GM12874 (cell line): ENCODE measurements around the gene AP3D1.

Experiments used
- TF ChIP-seq, protein P1 (sequence below): IDR thresholded peaks from 2 replicates; pipeline ENCODE4 v1.5.1; 2011; ENCODE audit warnings: low read depth, mild to moderate bottlenecking, control low read depth, low read length, moderate library complexity; ENCODE audit not compliant: insufficient read depth

Gene AP3D1

DNA sequence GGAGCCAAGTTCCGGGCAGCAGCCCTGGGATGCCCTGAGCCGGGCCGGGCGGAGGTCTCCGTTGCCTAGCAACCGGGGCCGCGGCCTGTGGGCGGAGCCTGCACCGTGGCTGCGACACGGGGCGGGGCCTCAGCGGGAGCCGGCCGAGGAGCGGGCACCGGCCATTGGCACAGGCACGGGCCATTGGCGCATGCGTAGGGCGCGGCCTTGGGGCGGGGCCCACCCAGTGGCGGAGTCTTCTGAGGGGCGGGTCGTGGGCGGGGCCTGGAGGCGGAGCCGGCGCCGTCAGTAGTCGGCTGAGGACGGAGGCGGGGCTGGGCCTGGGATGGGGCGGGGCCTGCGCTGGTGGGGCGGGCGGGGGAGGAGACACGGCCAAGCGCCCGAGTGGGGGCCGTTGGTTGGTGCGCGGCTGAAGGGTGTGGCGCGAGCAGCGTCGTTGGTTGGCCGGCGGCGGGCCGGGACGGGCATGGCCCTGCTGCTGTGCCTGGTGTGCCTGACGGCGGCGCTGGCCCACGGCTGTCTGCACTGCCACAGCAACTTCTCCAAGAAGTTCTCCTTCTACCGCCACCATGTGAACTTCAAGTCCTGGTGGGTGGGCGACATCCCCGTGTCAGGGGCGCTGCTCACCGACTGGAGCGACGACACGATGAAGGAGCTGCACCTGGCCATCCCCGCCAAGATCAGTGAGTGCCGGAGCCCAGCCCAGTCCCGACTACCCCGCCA lies 54.7 kb downstream of the AP3D1 start, which contains the start of gene IZUMO4:
IZUMO4 (plus strand) TSS at position 436 of the 723 bp plus-strand sequence; CDS start at position 467, 31 bp downstream.
- TF ChIP-seq, protein P1, sequence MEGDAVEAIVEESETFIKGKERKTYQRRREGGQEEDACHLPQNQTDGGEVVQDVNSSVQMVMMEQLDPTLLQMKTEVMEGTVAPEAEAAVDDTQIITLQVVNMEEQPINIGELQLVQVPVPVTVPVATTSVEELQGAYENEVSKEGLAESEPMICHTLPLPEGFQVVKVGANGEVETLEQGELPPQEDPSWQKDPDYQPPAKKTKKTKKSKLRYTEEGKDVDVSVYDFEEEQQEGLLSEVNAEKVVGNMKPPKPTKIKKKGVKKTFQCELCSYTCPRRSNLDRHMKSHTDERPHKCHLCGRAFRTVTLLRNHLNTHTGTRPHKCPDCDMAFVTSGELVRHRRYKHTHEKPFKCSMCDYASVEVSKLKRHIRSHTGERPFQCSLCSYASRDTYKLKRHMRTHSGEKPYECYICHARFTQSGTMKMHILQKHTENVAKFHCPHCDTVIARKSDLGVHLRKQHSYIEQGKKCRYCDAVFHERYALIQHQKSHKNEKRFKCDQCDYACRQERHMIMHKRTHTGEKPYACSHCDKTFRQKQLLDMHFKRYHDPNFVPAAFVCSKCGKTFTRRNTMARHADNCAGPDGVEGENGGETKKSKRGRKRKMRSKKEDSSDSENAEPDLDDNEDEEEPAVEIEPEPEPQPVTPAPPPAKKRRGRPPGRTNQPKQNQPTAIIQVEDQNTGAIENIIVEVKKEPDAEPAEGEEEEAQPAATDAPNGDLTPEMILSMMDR, result peak; percentile 61

- TF ChIP-seq, protein P1, result peak; percentile 49; the same call in 1 of the 2 replicates
Observed at GRCh38 chr19:2096034-2096479, 55.3 kb downstream of the AP3D1 start, which contains the start of gene MOB3A. TSS of gene MOB3A (minus strand) at chr19:2096326. CDS start at chr19:2078560, 17,766 bp downstream.

DNA sequence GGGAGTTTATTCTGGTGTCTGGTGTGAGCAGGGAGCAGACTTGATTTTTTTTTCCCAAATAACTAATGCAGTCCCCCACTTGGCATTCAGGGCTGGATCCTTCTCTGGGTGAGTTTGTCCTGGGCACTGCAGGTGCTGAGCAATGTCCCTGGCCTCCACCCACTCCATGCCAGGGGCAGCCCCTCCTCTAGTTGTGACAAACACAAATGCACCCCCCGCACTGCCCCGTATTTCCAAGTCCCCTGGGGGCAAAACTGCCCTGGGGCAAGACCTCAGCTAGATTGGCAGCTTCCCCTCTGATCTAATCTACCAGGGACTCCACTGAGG lies 61.7 kb downstream of the AP3D1 start:
- TF ChIP-seq, protein P1, result no peak

DNA sequence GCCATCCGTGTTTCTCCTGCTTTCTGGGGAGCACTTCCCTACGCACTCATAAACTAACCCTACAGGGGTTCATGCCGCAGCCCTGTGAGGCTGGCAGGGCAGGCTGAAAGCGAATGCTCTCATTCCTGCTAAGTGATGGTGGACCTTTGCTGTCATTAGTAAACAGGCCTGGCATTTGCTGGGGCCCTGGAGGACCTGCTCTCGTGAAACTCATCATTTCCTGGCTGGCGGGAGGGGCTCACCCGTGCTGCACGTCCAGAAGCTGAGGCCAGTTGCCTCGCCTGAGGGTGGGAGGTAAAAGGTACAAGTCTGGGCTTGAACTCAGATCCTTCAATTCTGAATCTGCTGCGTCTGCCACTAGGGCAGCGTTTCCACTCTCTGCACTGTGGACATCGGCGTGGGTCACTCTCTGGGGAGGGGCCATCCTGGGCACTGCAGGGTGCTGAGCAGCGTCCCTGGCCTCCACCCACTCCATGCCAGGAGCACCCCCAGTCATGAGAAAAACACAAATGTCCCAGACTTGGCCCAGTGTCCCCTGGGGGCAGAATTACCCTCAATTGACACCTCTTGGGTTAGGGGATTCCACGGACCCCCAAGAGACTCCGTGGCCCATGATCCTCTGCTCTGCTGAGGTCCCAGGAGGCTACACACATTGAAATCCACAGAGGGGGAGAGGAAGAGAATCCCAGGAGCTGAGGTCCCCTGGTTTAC lies 62.2 kb downstream of the AP3D1 start:
- TF ChIP-seq, protein P1, result 0 out of 2 replicates have a peak, but pooled peaks have one; percentile 1

DNA sequence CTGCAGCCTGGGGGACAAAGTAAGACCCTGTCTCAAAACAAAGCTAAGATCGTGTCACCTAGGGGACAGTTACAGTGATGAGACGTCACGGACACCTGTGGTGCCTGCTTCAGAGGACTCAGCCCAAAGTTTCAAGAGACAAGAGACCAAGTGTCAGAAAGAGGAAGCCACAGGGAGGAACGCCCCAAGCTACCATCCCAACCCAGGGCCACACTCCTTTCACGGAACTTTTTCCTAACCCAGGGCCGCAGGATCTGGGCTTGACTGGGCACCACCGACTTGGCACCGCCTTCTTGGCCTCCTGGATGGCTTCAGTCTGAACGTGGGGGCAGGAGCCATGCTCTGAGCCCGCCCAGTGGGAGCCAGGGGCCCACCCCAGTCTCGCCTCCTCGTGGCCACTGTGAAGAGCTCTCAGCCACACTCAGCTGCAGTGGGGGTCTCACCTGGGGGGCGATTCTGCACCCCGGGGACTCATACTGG lies 63.7 kb downstream of the AP3D1 start:
- TF ChIP-seq, protein P1, result peak; percentile 48

- TF ChIP-seq, protein P1, result no peak
Observed at GRCh38 chr19:2084993-2085720, 66.2 kb downstream of the AP3D1 start.

- TF ChIP-seq, protein P1, result no peak
Observed at GRCh38 chr19:2083174-2083854, 68.1 kb downstream of the AP3D1 start.
